C1 segment of cervical spinal cord (tissue), 14 donors: ENCODE measurements around the gene SLC9A5.

ENCODE experiments used
- DNase-seq, 14 donors: peaks; one replicate each; lab custom pipeline; 2025; lab: John Stamatoyannopoulos, UW

SLC9A5 gene

DNA sequence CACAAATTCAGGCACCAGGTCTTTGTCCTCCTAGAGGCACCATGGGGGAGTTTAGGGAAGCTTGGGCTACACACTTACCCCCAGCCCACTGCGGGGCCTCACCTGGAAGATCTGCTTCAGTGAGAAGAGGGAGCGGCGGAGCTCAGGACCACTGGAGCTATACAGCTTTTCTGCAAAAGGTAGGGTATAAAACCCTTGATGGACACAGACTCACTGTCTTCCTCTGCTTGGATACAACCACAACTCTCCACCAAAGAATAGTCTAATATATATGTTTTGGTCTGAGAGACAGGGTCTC is 10.6 kb upstream of the SLC9A5 start:
- DNase-seq: no peak

DNA sequence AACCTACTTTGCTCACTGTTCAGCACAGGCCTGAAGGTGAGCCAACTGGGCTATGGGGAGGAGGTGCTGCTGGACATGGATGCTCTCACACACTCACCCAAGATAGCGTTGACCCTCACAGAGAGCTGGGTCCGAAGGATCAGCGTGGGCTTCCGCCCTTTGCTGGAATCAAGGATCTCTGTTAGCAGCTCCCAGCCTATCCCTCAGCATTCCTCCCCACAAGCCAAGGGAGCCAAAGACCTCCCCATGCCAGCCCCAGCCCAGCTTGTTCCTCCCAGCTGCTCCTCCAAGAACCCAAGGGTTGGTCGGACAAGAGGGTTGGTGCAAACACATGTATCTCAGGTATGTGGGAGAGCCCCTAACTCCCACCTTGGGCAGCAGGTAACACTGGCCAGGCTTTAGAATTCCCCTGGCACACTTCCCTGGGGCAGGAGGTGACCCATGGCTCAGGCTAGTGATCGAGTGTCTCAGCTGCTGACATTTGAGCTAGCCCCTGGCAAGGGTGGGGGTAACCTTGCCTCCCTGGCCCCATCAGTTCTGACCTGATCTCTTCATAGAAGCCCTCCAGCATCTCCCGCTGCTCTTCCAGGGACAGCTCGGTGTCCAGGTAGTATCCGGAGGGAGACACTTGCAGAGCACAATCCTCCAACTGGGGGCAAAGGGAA is 9.8 kb upstream of the SLC9A5 start:
- DNase-seq: no peak

DNA sequence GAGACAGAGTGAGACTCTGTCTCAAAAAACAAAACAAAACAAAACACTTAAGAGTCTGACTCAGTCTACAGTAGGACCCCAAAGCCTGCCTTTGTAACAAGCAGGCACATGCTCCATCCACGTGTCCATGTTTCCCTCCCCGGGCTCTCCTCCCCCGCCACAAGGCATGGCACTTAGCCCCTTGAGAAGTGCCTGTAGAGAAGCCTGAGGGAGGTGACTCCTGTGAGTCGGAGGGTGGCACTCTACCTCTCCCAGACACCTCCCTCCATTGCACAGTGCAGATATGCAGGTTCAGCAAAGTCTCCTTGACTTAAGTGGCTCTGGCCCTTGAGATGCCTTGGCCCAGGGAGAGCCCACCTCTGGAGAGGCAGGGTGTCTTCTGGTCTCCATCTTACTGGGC is 8.3 kb upstream of the SLC9A5 start:
- no peak for DNase-seq

DNA sequence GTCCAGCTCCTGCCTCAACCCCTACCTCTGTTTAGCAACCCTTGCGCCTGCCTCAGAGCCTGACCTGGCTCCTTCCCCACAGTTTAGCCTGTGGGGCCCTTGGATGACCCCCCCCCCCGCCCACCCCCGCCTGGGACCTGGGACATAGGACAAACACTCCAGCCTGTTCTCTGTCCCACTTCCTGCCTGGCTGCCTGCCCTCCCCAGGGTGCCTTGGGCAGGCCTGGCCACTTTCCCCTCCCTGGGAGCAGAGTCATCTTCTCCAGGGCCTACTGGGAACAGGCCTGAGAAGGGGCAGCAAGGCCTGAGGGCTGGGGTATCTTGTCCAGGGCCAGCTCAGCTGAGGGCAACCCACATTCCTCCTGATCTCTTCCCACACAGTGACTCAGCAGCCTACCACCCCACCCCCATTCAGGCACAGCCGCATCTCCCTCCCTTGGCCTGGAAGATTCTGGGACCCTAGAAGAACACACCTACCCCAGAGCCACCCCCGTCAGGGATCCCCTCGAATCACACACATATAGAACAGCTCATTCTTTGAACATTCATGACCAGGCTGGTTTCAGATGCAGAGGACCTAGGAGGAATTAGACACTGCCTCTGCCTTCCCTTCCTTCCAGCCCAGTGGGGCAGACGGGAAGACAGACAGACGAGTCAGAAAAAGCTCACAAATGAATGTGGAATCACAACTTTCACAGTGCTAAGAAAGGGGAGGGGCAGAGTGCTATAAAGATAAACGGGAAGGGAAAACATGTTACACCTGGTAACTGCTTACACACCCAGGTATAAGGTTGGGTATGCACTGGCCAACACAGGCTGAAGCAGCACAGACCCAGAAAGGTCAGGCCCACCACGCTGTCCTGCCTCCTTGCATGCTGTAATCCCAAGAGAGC is 7.5 kb upstream of the SLC9A5 start:
- DNase-seq: peak in 4 of 14 donors; percentile 13 to 55 (median 20)

DNA sequence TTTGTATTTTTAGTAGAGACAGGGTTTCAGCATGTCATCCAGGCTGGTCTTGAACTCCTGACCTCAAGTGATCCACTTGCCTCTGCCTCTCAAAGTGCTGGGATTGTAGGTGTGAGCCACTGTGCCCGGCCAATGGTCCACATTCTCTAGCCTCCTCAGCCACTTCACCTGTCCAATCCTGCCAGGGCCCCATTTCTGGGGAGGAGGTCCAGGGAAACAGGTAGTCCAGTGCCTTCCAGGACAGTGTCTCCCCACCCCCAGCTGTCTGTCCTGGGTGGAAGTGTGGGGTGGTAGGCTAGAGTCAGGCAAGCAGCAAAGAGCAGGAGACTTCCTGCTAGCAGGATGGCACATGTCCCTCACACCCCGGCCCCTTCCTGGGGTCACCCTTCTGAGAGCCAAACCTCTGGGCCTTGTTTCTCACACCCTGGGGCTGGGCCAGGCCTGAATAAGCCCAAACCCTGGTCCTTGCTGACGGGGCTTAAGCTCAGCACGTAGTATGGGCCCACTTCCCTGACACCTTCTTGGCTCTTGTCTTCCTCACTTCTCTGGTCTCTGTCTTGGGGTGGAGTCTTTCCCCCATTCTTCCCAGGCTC is 6.5 kb upstream of the SLC9A5 start:
- no peak for DNase-seq

DNA sequence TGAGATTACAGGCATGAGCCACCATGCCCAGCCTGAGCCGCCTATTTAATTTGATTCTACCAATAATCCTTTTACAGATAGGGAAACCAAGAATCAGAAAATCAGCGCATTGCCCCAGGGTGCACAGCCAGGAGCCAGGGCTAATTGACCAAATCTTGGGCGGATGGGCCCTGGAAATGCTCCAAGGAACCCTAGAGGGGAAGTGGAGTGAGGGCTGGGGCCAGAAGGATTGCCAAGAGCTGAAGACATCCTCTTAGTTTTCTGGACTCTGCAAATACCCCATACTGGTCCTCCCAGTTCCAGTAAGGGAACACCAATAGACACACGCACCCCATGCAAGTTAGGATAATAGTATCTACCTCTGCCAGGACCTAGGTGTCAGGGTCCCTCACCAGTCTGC is 5.3 kb upstream of the SLC9A5 start:
- peak in 1 of 14 donors; percentile 28 for DNase-seq

DNA sequence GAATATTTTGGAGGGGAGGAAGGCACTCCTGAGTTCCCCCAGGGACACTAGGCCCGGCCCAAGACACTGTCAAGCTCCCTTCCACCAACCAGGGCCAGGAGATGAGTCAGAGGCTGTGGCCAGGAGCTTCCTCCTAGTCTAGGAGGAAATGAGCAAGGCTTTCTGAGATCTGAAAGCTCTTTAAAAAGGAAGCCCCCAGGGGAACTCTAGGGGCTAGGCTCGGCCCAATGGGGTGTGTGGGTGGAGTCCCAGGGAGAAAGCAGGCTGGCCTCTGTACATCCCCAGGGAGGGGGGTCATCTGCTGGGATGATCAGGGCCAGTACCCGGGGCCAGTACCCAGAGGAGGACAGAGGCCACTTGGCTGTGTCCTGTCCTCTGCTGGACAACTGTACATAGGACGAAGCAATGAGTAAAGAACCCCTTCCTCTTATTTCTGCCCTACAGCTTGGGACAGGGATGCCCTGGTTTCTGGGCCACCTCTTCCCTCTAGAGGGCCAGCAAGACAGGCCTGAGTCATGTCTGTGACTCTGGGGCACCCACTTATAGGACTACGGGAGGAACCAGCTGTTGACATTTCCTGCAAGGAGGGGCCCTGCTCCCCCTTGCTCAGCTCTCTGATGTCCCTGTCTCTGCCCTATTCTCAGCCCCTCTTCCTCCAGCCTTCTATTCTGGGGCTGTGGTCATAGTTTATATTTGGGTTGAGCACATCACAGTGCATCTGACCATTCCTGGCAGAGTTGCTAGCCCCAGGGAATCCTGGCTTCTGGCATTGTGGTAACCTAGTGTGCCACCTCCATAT is 4.2 kb upstream of the SLC9A5 start:
- DNase-seq: peak in 10 of 14 donors; percentile 20 to 72 (median 44)

DNA sequence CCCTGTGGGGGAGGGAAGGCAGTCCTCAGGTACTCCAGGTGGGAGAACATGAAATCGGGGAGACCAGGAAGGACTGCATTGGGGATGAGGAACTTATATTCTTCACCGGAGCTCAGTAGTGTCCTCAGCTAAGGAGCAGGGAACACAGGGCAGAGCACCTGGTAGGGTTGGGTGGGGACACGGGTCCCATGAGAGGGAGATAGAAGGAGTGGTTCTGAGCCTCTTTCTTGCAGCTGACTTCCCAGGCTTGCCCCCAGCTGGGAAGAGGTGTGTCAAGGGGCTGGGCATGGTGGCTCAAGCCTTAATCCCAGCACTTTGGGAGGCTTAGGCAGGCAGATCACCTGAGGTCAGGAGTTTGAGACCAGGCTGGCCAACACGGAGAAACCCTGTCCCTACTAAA is 3.6 kb upstream of the SLC9A5 start:
- no peak for DNase-seq

DNA sequence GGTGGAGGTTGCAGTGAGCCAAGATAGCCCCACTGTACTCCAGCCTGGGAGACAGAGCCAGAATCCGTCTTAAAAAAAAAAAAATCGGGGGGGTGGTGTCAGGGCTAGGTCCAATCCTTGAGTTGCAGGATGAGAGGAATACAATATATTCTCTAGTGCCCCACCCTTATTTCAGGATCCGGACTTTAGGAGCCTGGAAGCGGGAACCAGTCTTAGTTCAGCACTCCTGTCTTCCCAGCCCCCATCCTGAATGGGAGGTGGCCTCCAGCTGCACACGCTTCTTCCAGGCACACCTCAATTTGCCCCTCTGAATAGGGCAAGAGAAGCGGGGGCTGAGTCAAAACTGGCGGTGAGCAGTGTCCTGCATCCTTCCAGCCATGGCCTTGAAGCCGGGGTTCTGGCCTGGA is 3.1 kb upstream of the SLC9A5 start:
- DNase-seq: no peak

DNA sequence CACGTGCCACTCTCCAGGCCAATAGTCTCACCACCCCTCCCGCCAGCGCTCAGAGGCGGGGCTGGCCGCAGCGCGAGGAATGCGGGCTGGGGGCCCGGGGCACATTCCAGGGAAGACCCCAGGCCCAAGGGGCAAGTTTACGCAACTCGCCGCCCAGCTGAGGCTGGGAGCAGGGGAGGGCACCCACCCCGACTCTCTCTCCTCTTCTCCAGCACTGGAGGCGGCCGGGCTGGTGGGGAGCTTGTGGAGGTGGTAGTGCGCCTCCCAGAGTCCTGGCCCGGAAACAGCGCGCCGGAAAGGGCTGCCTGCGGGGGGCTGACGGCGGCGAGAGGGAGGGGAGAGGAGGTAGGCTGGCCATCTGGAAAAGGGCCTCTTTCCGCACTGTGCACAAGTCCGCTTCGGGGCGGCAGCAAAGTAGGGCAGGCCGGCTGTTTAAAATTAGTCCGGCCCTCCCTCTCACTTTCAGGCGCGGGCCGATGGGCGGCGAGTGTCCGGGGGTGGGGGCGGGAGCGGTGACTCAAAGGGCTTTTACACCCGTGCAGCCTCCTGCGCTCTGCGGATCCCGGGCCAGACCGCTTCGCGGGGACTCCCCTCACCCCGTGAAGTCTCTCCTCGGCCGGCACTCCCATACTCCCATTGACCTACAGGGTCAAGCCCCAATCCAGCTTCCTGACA is 2.6 kb upstream of the SLC9A5 start:
- DNase-seq: peak in 11 of 14 donors; percentile 28 to 80 (median 71)

DNA sequence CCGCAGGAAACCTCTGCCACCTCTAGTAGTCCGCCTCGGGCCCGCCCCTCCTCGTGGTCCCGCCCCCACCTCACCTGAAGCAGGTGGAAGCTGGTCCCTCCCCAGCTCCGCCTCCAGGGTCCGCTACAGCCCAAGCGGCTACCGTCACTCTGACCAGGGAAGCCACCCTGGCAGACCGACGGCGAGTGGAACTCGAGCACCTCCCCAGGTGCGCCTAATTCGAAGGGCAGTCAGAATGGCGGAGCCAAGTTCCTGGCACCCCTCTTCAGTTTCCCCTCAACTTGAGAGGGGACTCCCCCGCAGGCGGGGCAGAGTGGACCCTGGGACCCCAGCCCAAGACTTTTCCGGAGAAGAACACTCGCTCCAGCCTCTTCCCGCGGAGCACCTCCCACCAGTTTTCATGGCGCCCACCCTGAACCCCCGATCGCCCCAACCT is 2.0 kb upstream of the SLC9A5 start:
- DNase-seq: peak in 4 of 14 donors; percentile 46 to 64 (median 55)

DNA sequence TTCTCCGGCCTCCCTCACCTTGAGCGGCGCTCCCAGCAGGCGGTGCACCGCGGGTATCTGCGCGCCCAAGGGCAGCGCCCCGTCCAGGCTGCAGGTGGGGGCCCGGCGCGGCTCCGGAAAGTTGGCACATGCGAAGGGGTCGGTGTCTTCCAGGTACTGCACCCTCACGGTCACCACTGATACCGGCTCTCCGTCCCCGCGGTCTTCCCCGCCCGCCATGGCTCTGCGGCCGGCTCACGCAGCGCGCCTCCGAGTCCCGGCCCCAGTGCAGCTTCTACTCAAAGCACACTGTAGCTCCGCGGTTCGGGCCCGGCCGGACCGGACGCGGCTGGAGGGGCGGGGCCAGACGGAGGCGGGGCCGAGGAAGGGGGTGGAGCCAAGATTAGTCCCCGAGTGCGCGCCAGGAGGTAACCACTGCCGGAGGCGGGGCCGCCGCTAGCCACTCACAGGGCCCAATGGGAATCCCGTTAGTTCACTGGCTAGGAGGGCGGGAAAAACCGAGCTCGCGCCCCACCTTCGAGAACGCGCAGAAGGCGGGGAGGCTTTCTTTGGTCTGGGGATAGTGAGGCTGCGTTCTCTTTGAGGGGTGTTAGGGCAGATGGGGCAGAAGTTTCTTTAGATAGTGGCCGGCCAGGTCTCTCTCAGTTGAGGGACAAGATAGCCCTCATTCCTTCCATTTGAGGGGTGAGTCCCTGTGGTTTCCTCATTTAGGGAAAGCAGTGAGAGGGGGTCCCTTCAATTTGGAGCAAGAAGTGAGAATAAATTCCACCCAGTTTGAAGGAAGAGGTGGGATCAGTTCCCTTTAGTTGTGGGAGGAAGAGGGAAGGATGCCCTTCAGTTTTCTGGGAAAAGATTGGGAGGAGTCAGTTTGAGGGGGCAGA is 1.3 kb upstream of the SLC9A5 start, which contains the start of gene FHOD1:
FHOD1 (minus strand) TSS at position 290 of the 881 bp plus-strand sequence; CDS start at position 219, 71 bp downstream.
- peak; percentile 51 to 94 (median 84) for DNase-seq

DNA sequence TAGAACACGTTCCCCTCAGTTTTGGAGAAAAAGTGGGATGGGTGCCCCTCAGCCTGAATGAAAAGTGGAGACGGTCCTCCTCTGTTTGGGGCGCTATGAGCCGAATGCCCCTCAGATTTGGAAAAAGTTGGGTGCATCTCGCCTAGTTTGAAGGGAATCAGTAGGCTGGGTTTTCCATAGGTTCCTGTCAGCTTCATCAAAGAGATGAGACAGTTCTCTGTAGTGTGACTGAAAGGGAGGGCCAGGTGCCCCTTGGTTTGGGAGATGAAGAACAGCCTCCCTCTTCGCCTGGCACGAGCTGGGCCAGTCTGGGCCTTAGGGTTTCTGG is 742 bp upstream of the SLC9A5 start:
- no peak for DNase-seq

DNA sequence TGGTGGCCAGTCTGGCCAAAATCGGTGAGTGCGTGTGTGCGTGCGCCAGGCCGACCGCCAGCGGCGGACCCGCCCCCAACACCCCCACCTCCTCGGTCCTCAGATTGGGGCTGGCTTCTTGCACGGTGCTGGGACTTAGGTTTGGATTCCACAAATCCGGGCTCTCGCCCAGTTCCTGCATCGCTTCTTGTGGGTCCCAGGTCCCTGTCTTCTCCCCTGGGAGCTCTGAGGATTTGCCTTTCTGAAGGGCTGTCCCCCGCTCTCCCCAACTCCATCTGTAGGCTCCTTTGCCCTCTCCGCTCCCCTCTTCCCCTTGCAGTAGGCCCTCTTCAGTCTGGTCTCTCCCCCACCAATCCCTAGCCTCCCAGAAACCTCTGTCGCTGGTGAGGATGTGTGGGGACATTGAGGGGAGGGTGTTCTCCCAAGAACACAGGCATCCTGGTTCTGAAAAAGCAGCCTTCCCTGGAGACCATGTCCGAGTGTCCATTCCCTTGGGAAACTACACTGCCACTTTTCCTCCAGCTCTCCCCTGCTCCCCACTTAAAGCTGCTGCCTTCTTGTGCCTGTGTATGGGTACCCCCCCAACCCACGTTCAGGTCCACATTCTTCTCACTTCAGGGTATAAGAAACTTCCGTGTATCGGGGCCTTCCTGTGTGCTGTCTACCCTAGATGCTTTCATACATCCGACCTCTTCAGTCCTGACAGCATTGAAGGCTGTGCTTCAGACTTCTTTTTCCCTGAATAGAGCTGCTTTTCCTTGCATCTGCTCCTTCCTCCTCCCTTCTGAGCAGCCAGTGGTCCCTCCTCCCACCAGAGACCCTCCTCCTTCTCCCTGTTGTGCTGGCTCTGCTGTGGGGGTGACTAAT is 632 bp downstream of the SLC9A5 start:
- DNase-seq: peak in 1 of 14 donors; percentile 49

DNA sequence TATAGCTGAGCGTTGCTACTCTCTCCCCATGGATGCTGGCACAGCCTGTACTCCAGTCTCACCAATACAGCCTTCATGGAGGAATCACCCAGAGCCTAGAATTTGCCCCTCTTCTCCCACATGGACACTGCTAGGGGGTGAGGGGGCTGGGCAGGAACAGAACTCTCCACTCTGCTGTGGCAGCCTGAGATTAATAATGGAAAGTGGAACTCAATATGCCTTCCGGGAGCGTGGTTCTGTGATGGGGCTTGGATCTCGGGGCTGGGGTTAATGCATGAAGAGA is 1.2 kb downstream of the SLC9A5 start:
- no peak for DNase-seq

DNA sequence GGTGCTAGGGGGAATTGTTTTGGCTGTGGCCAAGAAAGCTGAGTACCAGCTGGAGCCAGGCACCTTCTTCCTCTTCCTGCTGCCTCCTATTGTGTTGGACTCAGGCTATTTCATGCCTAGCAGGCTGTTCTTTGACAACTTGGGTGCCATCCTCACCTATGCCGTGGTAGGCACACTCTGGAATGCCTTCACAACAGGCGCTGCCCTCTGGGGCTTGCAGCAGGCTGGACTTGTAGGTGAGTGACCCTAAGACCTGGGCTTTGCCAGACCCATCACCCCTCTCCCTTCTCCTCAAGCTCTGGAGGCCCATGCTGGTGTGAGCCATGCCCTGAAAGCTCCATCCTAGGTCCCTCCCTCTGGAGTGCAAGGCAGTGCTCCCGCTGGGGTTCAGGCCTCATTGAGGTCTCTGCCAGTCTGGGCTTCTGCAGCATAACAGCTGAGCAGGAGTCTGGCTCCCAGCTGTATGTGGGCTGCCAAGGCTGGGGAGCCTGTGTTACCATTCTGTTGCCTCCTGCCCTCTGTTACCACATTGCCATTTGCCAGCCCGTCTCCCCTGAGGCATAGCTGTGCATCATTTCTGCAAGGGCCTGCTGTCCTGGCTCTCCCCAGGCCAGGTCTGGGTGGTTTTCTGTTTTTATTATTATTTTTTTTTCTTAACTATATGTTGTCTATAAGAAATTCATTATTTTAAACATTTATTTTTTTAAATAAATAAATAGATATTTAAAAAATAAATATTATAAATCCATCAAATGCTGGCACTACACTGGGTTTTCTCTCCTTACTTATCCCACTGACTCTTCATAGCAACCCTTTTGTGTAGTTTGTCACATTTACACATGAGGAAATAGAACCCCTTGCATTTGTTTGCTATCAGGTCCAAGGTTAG is 4.1 kb downstream of the SLC9A5 start:
- peak in 6 of 14 donors; percentile 11 to 47 (median 28) for DNase-seq

DNA sequence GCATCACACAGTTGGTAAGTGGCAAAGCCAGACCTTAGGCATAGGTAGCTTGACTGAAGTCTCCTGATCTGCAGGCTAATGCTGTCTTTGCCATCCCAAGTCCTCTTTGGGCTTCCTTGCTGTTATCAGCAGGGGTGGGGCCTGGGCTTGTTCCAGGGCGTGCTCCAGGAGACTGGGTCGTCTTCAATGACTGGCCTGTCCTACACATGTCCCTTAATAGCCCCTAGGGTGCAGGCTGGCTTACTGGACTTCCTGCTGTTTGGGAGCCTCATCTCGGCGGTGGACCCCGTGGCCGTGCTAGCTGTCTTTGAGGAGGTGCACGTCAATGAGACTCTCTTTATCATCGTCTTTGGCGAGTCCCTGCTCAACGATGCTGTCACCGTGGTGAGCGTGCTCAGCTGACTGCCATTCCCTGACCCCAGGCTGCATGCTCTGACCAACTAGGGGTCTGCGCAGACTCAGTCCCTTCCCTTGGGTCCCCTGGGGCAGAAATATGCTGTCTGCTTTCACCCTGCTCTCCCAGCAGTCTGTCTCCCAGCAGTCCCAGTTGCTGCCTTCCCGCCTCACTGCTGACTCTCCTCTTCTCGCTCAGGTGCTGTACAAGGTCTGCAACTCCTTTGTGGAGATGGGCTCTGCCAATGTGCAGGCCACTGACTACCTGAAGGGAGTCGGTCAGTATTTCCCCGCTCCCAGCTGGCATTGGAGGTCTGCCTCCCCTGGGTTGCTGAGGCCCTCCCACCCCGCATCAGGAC is 6.2 kb downstream of the SLC9A5 start:
- no peak for DNase-seq
